GM18909 (cell line): Measurements from ENCODE around the gene IL6.
"Not testable (repeated sequence)": the region's sequence is repeated elsewhere in the genome, so short reads cannot be mapped to it uniquely, and the experiment has no call there.

Experiments used
- ATAC-seq: cut with Tn5 transposase; IDR thresholded peaks from one replicate; pipeline ENCODE4 v1.9.1; 2021; ENCODE audit warnings: mild to moderate bottlenecking; ENCODE audit not compliant: unreplicated experiment, poor library complexity

Gene IL6

DNA sequence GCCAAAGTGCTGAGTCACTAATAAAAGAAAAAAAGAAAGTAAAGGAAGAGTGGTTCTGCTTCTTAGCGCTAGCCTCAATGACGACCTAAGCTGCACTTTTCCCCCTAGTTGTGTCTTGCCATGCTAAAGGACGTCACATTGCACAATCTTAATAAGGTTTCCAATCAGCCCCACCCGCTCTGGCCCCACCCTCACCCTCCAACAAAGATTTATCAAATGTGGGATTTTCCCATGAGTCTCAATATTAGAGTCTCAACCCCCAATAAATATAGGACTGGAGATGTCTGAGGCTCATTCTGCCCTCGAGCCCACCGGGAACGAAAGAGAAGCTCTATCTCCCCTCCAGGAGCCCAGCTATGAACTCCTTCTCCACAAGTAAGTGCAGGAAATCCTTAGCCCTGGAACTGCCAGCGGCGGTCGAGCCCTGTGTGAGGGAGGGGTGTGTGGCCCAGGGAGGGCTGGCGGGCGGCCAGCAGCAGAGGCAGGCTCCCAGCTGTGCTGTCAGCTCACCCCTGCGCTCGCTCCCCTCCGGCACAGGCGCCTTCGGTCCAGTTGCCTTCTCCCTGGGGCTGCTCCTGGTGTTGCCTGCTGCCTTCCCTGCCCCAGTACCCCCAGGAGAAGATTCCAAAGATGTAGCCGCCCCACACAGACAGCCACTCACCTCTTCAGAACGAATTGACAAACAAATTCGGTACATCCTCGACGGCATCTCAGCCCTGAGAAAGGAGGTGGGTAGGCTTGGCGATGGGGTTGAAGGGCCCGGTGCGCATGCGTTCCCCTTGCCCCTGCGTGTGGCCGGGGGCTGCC is at the start of gene IL6:
IL6 (plus strand) TSS at position 294 of the 807 bp plus-strand sequence; CDS start at position 357, 63 bp downstream.
- no peak for ATAC-seq

DNA sequence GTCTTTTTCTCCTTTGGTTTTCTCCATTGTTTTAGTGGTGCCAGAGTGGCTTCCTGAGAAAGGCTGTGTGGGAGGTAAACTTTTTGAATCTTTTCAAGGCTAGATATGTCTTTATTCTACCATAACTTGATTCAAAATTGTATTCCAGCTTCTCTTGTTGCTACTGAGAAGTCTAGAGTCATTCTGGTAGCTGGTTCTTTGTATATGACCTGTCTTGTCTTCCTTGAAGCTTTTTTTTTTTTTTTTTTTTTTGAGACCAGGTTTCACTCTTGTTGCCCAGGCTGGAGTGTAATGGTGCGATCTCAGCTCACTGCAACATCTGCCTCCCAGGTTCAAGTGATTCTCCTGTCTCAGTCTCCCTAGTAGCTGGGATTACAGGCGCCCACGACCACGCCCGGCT is 49.7 kb upstream of the IL6 start:
- ATAC-seq: not testable (repeated sequence)

- no peak for ATAC-seq
Observed at GRCh38 chr7:22677680-22678079, 49.3 kb upstream of the IL6 start.

DNA sequence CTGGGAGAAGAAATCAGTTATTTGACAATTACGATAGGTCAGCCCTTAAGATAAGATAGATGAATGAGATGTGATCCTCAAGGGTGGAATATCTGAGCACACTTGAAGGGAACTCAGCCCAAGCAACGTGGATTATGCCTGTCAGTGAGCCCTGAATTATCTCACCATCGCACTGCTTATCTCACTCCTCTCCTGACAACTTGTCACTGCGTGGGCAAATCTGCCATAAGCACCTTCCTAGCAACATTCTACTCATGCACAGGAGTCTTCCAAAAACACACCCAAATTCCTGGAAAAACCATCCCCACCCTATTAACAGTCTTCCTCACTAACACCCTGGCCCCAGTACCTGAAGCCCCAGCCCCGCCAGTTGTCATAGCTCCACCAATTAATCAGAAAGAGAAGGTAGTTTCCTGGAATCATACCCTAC is 46.5 kb upstream of the IL6 start:
- no peak for ATAC-seq

DNA sequence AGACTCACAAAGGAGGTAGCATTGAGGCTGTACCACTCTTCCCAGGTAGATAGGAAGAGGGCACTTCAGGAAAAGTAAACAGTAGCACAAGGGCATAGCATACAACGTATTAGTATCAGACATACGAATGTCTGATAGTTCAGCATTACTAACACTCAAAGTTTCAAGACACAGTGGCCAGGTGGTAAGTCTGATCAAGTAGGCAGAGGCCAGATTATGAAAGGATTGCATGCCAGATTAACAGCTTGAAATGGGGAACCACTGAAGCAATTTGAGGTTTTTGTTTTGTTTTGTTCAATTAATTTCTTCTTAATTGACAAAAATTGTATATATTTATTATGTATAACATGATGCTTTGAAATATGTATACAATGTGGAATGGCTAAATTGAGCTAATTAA is 45.7 kb upstream of the IL6 start:
- no peak for ATAC-seq

DNA sequence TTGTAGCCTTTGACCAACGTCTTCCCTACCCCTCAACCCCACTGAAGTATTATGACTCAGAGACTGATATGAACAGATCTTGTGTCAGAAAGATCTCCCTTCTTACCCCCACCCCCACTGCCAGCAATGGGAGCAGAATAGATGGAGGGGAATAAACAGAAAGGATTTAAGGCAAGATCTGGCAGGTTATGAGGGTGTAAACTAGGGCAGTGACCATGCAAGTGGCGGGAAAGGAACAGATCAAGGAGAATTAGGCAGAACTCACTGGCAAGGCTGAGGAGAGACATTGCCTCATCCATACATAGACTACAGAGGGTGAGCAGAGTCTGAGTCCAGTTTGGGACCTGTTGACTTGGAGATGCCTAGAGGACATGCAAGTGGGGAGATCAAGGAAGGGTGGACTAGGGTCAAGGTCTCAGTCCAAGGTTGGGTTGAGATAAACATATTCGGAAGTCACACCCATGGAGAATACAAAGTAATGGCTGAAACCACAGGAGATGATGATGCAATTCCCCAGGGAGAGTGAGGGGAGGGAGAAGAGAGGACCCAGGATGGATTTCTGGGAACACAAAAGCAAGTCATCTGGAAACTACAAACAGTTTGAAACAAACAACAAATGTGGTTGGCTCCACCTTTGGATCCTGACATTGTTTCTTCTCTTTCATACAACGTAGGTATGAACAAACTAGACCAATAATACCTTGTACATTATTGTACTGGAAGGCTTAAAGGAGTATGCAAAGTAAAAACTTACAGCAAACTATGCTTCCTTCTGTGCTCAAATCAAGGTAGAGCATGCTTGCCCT is 44.9 kb upstream of the IL6 start:
- no peak for ATAC-seq

- ATAC-seq: no peak
Observed at GRCh38 chr7:22683379-22683778, 43.6 kb upstream of the IL6 start.

DNA sequence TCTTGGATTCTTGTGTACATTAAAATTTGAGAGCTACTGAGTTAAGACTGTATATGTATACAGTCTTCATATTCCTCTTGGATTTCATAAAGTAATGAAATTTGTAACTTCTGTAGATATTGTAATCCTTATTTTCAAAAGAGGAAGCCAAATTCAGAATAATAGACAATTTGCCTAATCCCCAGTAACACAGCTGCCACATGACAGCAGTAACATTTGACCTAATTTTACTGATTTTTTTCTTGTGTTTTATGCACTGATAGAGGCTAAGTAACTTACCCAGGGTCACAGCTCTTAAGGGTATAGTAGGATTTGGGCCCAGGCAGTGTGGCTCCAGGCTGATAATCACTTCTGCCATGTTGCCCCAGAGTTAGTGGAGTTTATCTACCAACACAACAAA is 40.4 kb upstream of the IL6 start:
- no peak for ATAC-seq

DNA sequence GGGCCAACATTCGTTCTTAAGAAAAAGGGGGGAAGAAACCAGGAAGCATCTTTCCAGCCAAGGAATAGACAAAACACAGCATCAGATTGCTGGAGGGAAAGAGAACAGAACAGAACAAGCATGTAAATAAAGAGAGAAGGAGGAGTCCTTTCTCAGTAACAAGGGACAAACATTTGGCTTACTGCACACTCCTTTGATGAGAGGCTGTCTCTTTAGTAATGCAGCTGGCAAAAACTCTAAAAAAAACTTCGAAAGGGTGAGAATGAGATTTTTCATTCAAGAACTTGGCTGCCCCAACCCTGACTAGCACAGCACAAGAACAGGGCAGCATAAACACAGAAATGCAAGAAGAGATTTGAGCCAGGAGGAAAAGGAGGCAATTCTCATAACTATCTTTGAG is 38.9 kb upstream of the IL6 start:
- no peak for ATAC-seq

DNA sequence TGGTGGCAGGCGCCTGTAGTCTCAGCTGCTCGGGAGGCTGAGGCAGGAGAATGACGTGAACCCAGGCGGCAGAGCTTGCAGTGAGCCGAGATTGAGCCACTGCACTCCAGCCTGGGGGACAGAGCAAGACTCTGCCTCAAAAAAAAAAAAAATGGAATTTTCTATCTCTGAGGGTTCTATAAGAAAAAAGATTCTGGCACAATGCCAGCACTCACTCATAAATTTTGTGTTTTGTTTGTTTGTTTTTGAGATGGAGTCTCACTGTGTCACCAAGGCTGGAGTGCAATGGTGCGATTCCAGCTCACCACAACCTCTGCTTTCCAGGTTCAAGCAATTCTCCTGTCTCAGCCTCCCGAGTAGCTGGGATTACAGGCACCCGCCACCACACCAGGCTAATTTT is 38.1 kb upstream of the IL6 start:
- not testable (repeated sequence) for ATAC-seq

DNA sequence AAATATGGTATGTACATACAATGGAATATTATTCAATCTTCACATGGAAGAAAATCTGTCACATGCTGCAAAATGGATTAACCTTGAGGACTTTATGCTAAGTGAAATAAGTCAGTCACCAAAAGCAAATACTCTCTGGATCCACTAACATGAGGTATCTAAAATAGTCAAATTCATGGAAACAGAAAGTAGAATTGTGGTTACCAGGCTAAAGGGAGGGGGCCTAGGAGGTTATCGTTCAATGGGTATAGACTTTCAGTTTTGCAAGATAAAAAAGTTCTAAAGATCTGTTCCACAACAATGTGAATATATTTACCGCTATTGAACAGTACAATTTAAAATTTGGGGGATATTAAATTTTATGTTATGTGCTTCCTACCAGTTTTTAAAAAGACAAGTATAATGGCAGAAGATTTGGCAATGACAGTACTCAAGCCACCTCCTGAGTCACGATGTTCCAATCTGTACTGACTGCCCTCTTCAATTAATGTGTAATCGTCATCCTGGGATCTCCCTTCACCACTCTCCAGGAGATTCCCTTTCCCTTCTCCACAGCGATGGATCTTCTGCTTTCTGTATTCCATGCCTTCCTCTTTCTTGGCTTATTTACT is 32.3 kb upstream of the IL6 start:
- no peak for ATAC-seq

DNA sequence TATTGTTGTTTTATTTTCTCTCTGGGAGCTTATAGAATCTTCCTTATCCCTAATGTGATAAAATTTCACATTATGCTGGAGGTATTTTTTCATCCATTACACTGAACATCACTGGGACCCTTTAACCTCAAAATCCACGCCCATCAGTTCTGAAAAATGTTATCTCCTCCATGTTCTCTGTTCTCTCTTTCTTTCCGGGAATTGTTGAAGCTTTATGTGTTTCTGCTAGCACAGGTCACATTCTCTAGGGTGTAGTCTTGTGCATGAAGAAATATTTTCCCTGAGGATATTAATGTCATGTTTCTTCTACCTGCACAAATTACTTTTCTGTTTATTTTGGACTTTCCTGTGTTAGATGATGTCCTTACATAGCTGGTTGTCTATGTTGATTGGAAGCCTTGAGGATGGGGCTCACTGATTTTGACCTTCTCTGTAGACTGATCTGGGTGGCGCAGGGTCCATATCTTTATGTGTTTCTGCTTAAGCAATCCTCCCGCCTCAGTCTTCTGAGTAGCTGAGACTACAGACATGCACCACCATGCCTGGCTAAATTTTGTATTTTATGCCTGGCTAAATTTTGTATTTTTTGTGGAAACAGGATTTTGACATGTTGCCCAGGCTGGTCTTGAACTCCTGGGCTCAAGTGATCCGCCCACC is 31.4 kb upstream of the IL6 start:
- ATAC-seq: no peak

DNA sequence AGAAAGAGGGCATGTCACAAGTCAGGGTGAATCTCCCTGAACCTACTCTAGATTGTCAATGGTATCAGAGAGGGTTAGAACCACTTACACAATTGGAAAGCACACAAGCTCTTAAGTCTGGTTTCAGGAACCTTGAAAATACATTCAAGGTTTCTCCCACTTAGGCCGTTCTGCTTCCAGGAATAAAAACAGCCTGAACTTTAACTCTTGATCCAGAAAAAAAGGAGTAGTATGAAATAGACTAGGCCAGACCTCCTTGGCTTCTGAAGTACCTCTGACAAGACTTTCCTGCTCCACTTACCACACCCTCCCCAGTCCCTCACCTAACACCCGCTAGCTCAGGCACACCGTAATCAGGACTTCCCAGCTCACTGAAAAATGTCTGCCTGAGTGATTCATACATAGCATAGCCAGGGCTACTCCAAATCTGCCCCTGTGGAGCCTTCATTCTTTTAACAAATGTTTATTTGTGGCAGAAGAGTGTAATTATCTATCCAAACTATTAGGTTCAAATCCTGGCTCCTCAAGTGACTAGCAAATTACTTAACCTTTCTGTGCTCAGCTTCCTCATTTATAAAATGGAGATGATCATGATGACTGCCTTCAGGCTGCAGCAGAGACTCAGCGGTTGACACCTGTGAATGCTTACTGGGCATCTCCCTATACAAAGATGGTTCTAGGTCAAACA is 30.3 kb upstream of the IL6 start:
- no peak for ATAC-seq

GRCh38 chr7:22697322-22697859 is 29.6 kb upstream of the IL6 start:
- ATAC-seq: no peak

DNA sequence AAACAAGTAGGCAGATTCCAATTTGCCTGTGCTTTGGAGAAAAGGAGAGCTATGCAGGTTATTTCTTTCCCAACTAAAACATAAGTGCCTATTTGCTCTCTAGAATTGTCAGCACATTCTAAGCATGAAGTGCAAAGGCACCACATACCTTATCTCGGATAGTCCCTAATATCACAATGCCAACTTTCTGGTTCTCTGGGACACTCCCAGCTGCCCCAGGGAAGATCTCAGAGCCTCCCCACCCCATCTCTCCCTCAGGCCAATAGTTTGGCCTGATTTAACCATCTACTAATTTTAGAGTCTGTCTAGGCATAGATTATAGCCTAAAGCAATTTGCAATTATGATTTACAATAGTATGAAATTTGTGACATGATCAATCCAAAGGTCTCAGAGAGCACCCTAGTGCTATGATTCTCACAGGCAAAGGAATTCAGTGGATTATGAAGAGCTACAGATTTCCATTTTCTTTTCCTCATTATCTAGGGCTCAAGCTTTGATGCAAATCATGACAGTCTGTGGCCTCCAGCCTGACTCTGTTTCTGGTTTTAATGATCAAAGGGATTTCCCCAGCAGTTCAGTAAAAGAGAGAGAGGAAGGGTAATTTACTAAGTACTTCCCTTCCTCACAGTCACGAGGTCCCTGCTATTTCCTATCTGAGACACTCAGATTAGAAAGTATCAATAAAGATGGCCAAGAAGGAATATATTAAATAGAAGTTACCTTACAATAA is 29.0 kb upstream of the IL6 start:
- peak; percentile 81 for ATAC-seq

GRCh38 chr7:22698767-22699166 is 28.2 kb upstream of the IL6 start:
- ATAC-seq: no peak

- ATAC-seq: no peak
Observed at GRCh38 chr7:22700559-22701002, 26.4 kb upstream of the IL6 start.

GRCh38 chr7:22702516-22702915 is 24.5 kb upstream of the IL6 start:
- ATAC-seq: no peak
